ENCODE data around the gene NTRK1.

Gene NTRK1

GRCh38 chr1:156860628-156861423 lies at the start of gene NTRK1:
TSS of gene NTRK1 (plus strand) at chr1:156860865. CDS start at chr1:156860935, 70 bp downstream.
- H3K4me2 ChIP-seq: peak within 1 kb of the TSS; percentile 84 to 98 (median 96)
- H3K4me3 ChIP-seq: peak within 1 kb of the TSS; percentile 47 to 69 (median 58)
- H3K9me3 ChIP-seq (replicated peaks in 1 of 11): no peaks in the 10 kb centered on the region
- peak within 1 kb of the TSS in 9 of 11 experiments; percentile 5 to 72 (median 43); a peak in 14 of 22 replicates for H3K9ac ChIP-seq
- H3K27me3 ChIP-seq: peaks cover 66 to 70% (median 68%) of the 10 kb centered on the region in 11 experiments
- no peaks in the 10 kb centered on the region for H3K36me3 ChIP-seq
- H3K4me1 ChIP-seq: peaks cover 43 to 81% (median 74%) of the 10 kb centered on the region in 10 experiments
- no peak for TF ChIP-seq Cebpa-rat (IDR thresholded peaks at IDR 0.05)
- H4K20me1 ChIP-seq: peaks cover 0 to 27% (median 13%) of the 10 kb centered on the region in 11 experiments; a peak in 12 of 22 replicates
- H3K27ac ChIP-seq: peak within 1 kb of the TSS in 1 of 11 experiments; percentile 34; a peak in 2 of 22 replicates

DNA sequence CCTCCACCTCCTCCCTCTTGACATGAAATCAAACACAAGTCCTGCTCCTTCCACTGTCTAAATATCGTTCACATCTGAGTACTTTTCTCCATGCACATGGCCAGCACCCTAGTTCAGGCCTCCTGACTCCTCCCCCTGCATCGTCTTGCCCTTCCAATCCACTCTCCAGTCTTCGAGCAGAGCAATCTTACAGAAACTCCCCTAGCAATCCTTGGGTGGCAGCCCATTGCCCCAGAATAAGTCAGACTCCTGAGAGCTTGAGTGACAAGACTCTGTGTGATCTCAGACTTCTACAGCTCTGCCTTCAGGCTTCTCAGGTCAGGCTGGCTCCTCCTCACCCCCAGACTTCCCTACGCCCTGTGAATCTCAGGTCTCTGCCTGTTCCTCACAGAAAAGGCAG lies 49.5 kb upstream of the NTRK1 start:
- Histone ChIP-seq H3K4me3 (no peak overlapping the region), H3K27me3 (no peaks in the 10 kb centered on the region), H3K9me3 (replicated peaks in 1 of 11) (no peaks in the 10 kb centered on the region), H3K36me3 (peaks cover 0 to 28% (median 8%) of the 10 kb centered on the region in 11 experiments; a peak in 12 of 22 replicates), H3K4me1 (peaks cover 60 to 91% (median 80%) of the 10 kb centered on the region in 10 experiments), H4K20me1 (peaks cover 0 to 7% (median 0%) of the 10 kb centered on the region in 11 experiments; a peak in 2 of 22 replicates), H3K4me2 (peak overlapping the region in 7 of 11 experiments; percentile 2 to 91 (median 10); a peak in 2 of 22 replicates), H3K9ac (no peak overlapping the region), H3K27ac (no peak overlapping the region)
- TF ChIP-seq Cebpa-rat (IDR thresholded peaks at IDR 0.05): no peak

DNA sequence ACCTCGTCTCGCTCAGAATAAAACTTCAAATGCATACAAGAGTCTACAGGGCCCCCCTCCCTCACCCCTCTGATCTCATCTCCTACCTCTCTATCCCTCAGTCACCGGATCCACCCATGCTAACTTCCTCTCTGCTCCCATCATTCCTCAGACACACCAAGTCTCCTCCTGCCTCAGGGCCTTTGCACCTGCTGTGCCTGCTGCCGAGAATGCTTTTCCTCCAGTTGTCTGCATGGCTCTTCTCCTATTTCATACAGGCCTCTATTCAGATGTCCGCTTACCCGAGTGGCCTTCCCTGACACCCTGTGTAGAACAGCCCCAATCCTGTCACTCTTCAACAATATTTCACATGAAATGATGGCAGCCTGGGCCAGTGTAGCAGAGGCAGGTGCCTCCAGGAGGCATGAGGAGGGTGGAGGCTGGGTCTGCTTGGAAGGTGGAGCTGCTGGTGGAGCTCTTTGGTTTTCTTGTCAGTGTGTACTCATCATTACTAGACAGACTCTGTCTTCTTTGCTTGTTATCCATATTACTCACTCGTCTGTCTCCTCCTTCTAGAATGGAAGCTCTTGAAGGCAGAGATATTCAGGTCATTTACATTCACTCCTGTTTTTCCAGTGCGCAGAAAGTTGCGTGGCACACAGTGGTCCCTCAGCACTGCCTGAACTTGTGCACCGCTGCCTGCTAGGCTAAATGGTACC lies 48.2 kb upstream of the NTRK1 start:
- Histone ChIP-seq H3K4me3 (no peak overlapping the region), H3K9ac (peak overlapping the region in 4 of 11 experiments; percentile 77 to 81 (median 80); a peak in 4 of 22 replicates), H4K20me1 (peaks cover 0 to 7% (median 0%) of the 10 kb centered on the region in 11 experiments; a peak in 2 of 22 replicates), H3K27me3 (no peaks in the 10 kb centered on the region), H3K4me2 (peak overlapping the region; percentile 84 to 100 (median 92); a peak in 21 of 22 replicates), H3K36me3 (peaks cover 0 to 21% (median 0%) of the 10 kb centered on the region in 11 experiments; a peak in 5 of 22 replicates), H3K27ac (no peak overlapping the region), H3K9me3 (replicated peaks in 1 of 11) (no peaks in the 10 kb centered on the region), H3K4me1 (peaks cover 64 to 91% (median 83%) of the 10 kb centered on the region in 10 experiments)
- TF ChIP-seq Cebpa-rat (IDR thresholded peaks at IDR 0.05): no peak

GRCh38 chr1:156813298-156813697 lies 47.4 kb upstream of the NTRK1 start:
- H3K27ac ChIP-seq: peak overlapping the region in 10 of 11 experiments; percentile 53 to 78 (median 73); a peak in 20 of 22 replicates

DNA sequence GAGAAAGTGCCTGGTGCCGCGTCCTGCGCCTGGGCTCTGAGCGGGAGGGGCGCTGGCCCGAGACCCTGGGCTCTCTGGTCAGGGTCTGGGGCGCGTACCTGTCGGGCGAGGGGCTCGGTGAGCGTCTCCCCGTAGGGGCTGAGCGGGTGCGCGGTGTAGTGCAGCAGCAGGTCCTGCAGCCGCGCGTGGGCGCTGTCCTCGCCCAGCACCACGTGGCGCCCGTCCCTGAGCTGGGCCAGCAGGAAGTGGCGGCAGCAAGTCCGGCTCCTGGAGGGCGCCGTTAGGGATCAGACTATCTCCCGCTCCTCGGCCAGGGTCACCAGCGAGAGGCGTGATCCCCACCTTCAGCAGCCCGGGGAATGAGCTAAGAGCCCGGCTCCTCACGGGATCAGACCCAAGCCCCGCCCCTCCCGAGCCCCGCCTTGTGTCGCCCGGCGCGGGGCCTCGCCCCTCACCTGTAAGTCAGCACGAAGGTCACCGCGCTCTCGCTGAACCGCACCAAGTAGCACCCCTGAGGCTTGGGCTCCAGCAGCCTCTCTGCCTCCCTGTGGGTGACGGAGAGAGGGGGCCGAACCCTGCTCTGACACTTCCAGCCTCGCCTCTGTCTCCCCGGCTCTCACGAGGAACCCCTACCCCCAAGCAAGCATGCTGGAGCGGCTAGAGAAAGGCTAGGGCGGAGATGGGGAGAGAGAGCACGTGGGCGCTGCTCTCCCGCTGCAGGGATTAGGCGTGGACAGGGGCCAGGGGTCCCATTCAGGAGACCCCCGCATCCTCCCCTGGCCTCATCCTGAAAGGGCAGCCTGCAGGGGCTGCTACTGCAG lies 46.7 kb upstream of the NTRK1 start:
- Histone ChIP-seq H3K4me2 (peak overlapping the region; percentile 84 to 100 (median 92)), H3K4me1 (peaks cover 54 to 83% (median 70%) of the 10 kb centered on the region in 10 experiments), H3K9ac (peak overlapping the region; percentile 48 to 81 (median 73)), H3K9me3 (replicated peaks in 1 of 11) (no peaks in the 10 kb centered on the region), H4K20me1 (peaks cover 0 to 7% (median 0%) of the 10 kb centered on the region in 11 experiments; a peak in 1 of 22 replicates), H3K27me3 (no peaks in the 10 kb centered on the region), H3K36me3 (peaks cover 0 to 21% (median 0%) of the 10 kb centered on the region in 11 experiments; a peak in 5 of 22 replicates), H3K27ac (peak overlapping the region; percentile 40 to 78 (median 72); a peak in 21 of 22 replicates), H3K4me3 (peak overlapping the region; percentile 46 to 69 (median 58))
- no peak for TF ChIP-seq Cebpa-rat (IDR thresholded peaks at IDR 0.05)

More at GRCh38 chr1:156813298-156813697, 47.4 kb upstream of the NTRK1 start:
- H3K9ac ChIP-seq: peak overlapping the region; percentile 48 to 81 (median 73); a peak in 21 of 22 replicates
- H4K20me1 ChIP-seq: peaks cover 0 to 7% (median 0%) of the 10 kb centered on the region in 11 experiments; a peak in 2 of 22 replicates
- peaks cover 58 to 89% (median 76%) of the 10 kb centered on the region in 10 experiments for H3K4me1 ChIP-seq
- H3K36me3 ChIP-seq: peaks cover 0 to 21% (median 0%) of the 10 kb centered on the region in 11 experiments; a peak in 5 of 22 replicates
- no peaks in the 10 kb centered on the region for H3K27me3 ChIP-seq
- H3K9me3 ChIP-seq (replicated peaks in 1 of 11): no peaks in the 10 kb centered on the region
- TF ChIP-seq Cebpa-rat (IDR thresholded peaks at IDR 0.05): no peak
- peak overlapping the region; percentile 46 to 69 (median 58) for H3K4me3 ChIP-seq
- peak overlapping the region; percentile 84 to 100 (median 92) for H3K4me2 ChIP-seq

- Histone ChIP-seq H3K27ac (peak overlapping the region in 9 of 11 experiments; percentile 53 to 78 (median 72); a peak in 11 of 22 replicates), H4K20me1 (peaks cover 0 to 7% (median 0%) of the 10 kb centered on the region in 11 experiments; a peak in 1 of 22 replicates), H3K4me2 (peak overlapping the region; percentile 84 to 100 (median 92)), H3K36me3 (peaks cover 0 to 21% (median 0%) of the 10 kb centered on the region in 11 experiments; a peak in 5 of 22 replicates), H3K4me1 (peaks cover 54 to 75% (median 66%) of the 10 kb centered on the region in 10 experiments), H3K27me3 (no peaks in the 10 kb centered on the region), H3K9ac (peak overlapping the region in 9 of 11 experiments; percentile 59 to 81 (median 71); a peak in 12 of 22 replicates), H3K4me3 (peak overlapping the region in 8 of 10 experiments; percentile 53 to 66 (median 60); a peak in 10 of 20 replicates), H3K9me3 (replicated peaks in 1 of 11) (no peaks in the 10 kb centered on the region)
- TF ChIP-seq Cebpa-rat (IDR thresholded peaks at IDR 0.05): no peak
These were observed 45.9 kb upstream of the NTRK1 start for GRCh38 chr1:156814571-156815260.

- no peaks in the 10 kb centered on the region for H3K27me3 ChIP-seq
- no peak for TF ChIP-seq Cebpa-rat (IDR thresholded peaks at IDR 0.05)
- H3K4me3 ChIP-seq: peak overlapping the region in 8 of 10 experiments; percentile 47 to 66 (median 52); a peak in 13 of 20 replicates
- no peaks in the 10 kb centered on the region for H3K9me3 ChIP-seq (replicated peaks in 1 of 11)
- H3K36me3 ChIP-seq: peaks cover 0 to 21% (median 0%) of the 10 kb centered on the region in 11 experiments; a peak in 5 of 22 replicates
- peaks cover 0 to 7% (median 0%) of the 10 kb centered on the region in 11 experiments; a peak in 1 of 22 replicates for H4K20me1 ChIP-seq
- H3K4me2 ChIP-seq: peak overlapping the region; percentile 84 to 100 (median 92)
- peak overlapping the region; percentile 58 to 81 (median 71); a peak in 16 of 22 replicates for H3K9ac ChIP-seq
- H3K27ac ChIP-seq: peak overlapping the region in 9 of 11 experiments; percentile 62 to 82 (median 76); a peak in 15 of 22 replicates
- peaks cover 54 to 75% (median 66%) of the 10 kb centered on the region in 10 experiments for H3K4me1 ChIP-seq
These were observed 45.3 kb upstream of the NTRK1 start for GRCh38 chr1:156815307-156815826.
